ENCODE results near the gene DCANP1. TPM values are rescaled to one million over a fixed set of nuclear protein-coding genes. Genes with fewer than 3 reads are reported as not detected.

Gene DCANP1
- total and polyA plus RNA-seq, 2 experiments from 2014 or later = not detected

- H3K9me3 ChIP-seq (ENCODE audit: low read depth) = no peaks in the 10 kb centered on the region
- H3K9me2 ChIP-seq (replicated peaks; ENCODE audit: insufficient read depth) = no peaks in the 10 kb centered on the region
- no peak for DNase-seq (ENCODE audit: low spot score)
- no peak overlapping the region for H2AFZ ChIP-seq
- no peak overlapping the region for H3K27ac ChIP-seq
- no peaks in the 10 kb centered on the region for H3K27me3 ChIP-seq
- TF ChIP-seq EZH2phosphoT487 (IDR thresholded peaks at IDR 0.05; ENCODE audit: low read depth, severe bottlenecking, unreplicated experiment) (no peak), EZH2 (IDR thresholded peaks at IDR 0.05; ENCODE audit: borderline replicate concordance) (no peak), CTCF (IDR thresholded peaks at IDR 0.05; ENCODE audit: poor library complexity) (no peak)
- H3K4me1 ChIP-seq (ENCODE audit: insufficient read depth) = peaks cover 6% of the 10 kb centered on the region
- H3K4me2 ChIP-seq = no peak overlapping the region
- H4K20me1 ChIP-seq (ENCODE audit: insufficient read depth, poor library complexity, severe bottlenecking) = no peaks in the 10 kb centered on the region
- no peaks in the 10 kb centered on the region for H3K79me2 ChIP-seq
- H3K4me3 ChIP-seq = no peak overlapping the region
- no peaks in the 10 kb centered on the region for H3K36me3 ChIP-seq (replicated peaks; ENCODE audit: insufficient read depth, low read depth)
These were observed 24.7 kb downstream of the DCANP1 start for GRCh38 chr5:135422419-135422818.

- Histone ChIP-seq H3K79me2 (no peaks in the 10 kb centered on the region), H3K36me3 (replicated peaks; ENCODE audit: insufficient read depth, low read depth) (no peaks in the 10 kb centered on the region), H4K20me1 (ENCODE audit: insufficient read depth, poor library complexity, severe bottlenecking) (no peaks in the 10 kb centered on the region), H3K9me2 (replicated peaks; ENCODE audit: insufficient read depth) (no peaks in the 10 kb centered on the region), H3K9me3 (ENCODE audit: low read depth) (no peaks in the 10 kb centered on the region), H2AFZ (no peak overlapping the region), H3K27ac (no peak overlapping the region), H3K4me2 (no peak overlapping the region), H3K4me1 (ENCODE audit: insufficient read depth) (no peaks in the 10 kb centered on the region), H3K4me3 (no peak overlapping the region), H3K27me3 (no peaks in the 10 kb centered on the region)
- no peak for DNase-seq (ENCODE audit: low spot score)
- TF ChIP-seq EZH2 (IDR thresholded peaks at IDR 0.05; ENCODE audit: borderline replicate concordance) (no peak), EZH2phosphoT487 (IDR thresholded peaks at IDR 0.05; ENCODE audit: low read depth, severe bottlenecking, unreplicated experiment) (no peak), CTCF (IDR thresholded peaks at IDR 0.05; ENCODE audit: poor library complexity) (no peak)
These were observed 30.1 kb downstream of the DCANP1 start for GRCh38 chr5:135417083-135417482.

- Histone ChIP-seq H3K4me2 (no peak overlapping the region), H3K79me2 (peaks cover 2% of the 10 kb centered on the region), H3K4me1 (ENCODE audit: insufficient read depth) (peaks cover 6% of the 10 kb centered on the region), H3K9me3 (ENCODE audit: low read depth) (no peaks in the 10 kb centered on the region), H3K27me3 (no peaks in the 10 kb centered on the region), H3K9me2 (replicated peaks; ENCODE audit: insufficient read depth) (no peaks in the 10 kb centered on the region), H2AFZ (no peak overlapping the region), H3K36me3 (replicated peaks; ENCODE audit: insufficient read depth, low read depth) (no peaks in the 10 kb centered on the region), H3K4me3 (no peak overlapping the region), H3K27ac (no peak overlapping the region), H4K20me1 (ENCODE audit: insufficient read depth, poor library complexity, severe bottlenecking) (no peaks in the 10 kb centered on the region)
- no peak for DNase-seq (ENCODE audit: low spot score)
- TF ChIP-seq EZH2 (IDR thresholded peaks at IDR 0.05; ENCODE audit: borderline replicate concordance) (no peak), EZH2phosphoT487 (IDR thresholded peaks at IDR 0.05; ENCODE audit: low read depth, severe bottlenecking, unreplicated experiment) (no peak), CTCF (IDR thresholded peaks at IDR 0.05; ENCODE audit: poor library complexity) (no peak)
- 93% methylated on average over 2 of the region's 2 CpGs for WGBS (ENCODE audit: low lambda C conversion rate, missing lambda C conversion rate)
These were observed 42.1 kb downstream of the DCANP1 start for GRCh38 chr5:135405082-135405481.

- Histone ChIP-seq H3K27me3 (no peaks in the 10 kb centered on the region), H2AFZ (no peak overlapping the region), H3K4me2 (no peak overlapping the region), H3K4me3 (no peak overlapping the region), H3K27ac (no peak overlapping the region), H4K20me1 (ENCODE audit: insufficient read depth, poor library complexity, severe bottlenecking) (peaks cover 11% of the 10 kb centered on the region), H3K9me2 (replicated peaks; ENCODE audit: insufficient read depth) (no peaks in the 10 kb centered on the region), H3K36me3 (replicated peaks; ENCODE audit: insufficient read depth, low read depth) (no peaks in the 10 kb centered on the region), H3K4me1 (ENCODE audit: insufficient read depth) (peaks cover 20% of the 10 kb centered on the region), H3K79me2 (peaks cover 28% of the 10 kb centered on the region), H3K9me3 (ENCODE audit: low read depth) (no peaks in the 10 kb centered on the region)
- TF ChIP-seq EZH2 (IDR thresholded peaks at IDR 0.05; ENCODE audit: borderline replicate concordance) (no peak), CTCF (IDR thresholded peaks at IDR 0.05; ENCODE audit: poor library complexity) (no peak), EZH2phosphoT487 (IDR thresholded peaks at IDR 0.05; ENCODE audit: low read depth, severe bottlenecking, unreplicated experiment) (no peak)
- WGBS (ENCODE audit: low lambda C conversion rate, missing lambda C conversion rate) = 90% methylated on average over 2 of the region's 2 CpGs
- DNase-seq (ENCODE audit: low spot score) = no peak
These were observed 45.1 kb downstream of the DCANP1 start for GRCh38 chr5:135402031-135402430.
